HCT116 (cell line): Measurements from ENCODE around the gene PSMD12.

Experiments
- CTCF ChIP-seq, 3 experiments: fragments of 200-600 bp in 1 of 3; sonication (generic) in 1 of 3; IDR thresholded peaks in 2 of 3; conservative IDR thresholded peaks in 1 of 3; 2 replicates each; pipeline ENCODE4 v1.5.1; 2012 to 2017; ENCODE audit warnings: low read depth in 2 of 3, low read length in 2 of 3, antibody characterized with exemption in 1 of 3, borderline replicate concordance in 1 of 3, control low read depth in 1 of 3, mild to moderate bottlenecking in 1 of 3, mixed read lengths in 1 of 3, mixed run types in 1 of 3, moderate library complexity in 1 of 3; ENCODE audit not compliant: insufficient read depth in 1 of 3
- EGR1 ChIP-seq: IDR thresholded peaks from 2 replicates; pipeline ENCODE4 v1.6.1; 2012; ENCODE audit warnings: low read depth
- ELF1 ChIP-seq: IDR thresholded peaks from 2 replicates; pipeline ENCODE4 v1.6.1; 2012; ENCODE audit warnings: low read depth, borderline replicate concordance
- EZH2 ChIP-seq: fragments of 200-600 bp; sonication (generic); IDR thresholded peaks from 2 replicates; pipeline ENCODE4 v1.6.1; 2017; ENCODE audit warnings: antibody characterized with exemption, mixed run types
- EZH2phosphoT487 ChIP-seq: fragments of 200-600 bp; IDR thresholded peaks from 2 replicates; pipeline ENCODE4 v1.6.1; 2018; ENCODE audit warnings: antibody characterized with exemption, borderline replicate concordance
- JUND ChIP-seq: IDR thresholded peaks from 2 replicates; pipeline ENCODE4 v1.6.1; 2012
- MAX ChIP-seq: IDR thresholded peaks from 2 replicates; pipeline ENCODE4 v1.6.1; 2012
- POLR2A ChIP-seq: IDR thresholded peaks from 2 replicates; pipeline ENCODE4 v1.7.0; 2011; ENCODE audit warnings: borderline replicate concordance; ENCODE audit not compliant: insufficient read depth, insufficient read length; ENCODE audit errors: extremely low read depth
- RAD21 ChIP-seq: IDR thresholded peaks from 2 replicates; pipeline ENCODE4 v1.6.1; 2012; ENCODE audit warnings: low read depth, mild to moderate bottlenecking
- REST ChIP-seq: IDR thresholded peaks from 2 replicates; pipeline ENCODE4 v1.6.1; 2012; ENCODE audit warnings: low read depth
- SIN3A ChIP-seq: IDR thresholded peaks from 2 replicates; pipeline ENCODE4 v1.6.1; 2012; ENCODE audit warnings: low read depth
- TCF7L2 ChIP-seq: IDR thresholded peaks from 2 replicates; pipeline ENCODE4 v1.7.0; 2011; ENCODE audit warnings: borderline replicate concordance, inconsistent platforms; ENCODE audit not compliant: insufficient read depth, insufficient read length; ENCODE audit errors: extremely low read depth
- YY1 ChIP-seq: IDR thresholded peaks from 2 replicates; pipeline ENCODE4 v1.6.1; 2011; ENCODE audit warnings: low read length, low read depth, moderate library complexity, mild to moderate bottlenecking; ENCODE audit not compliant: insufficient replicate concordance; ENCODE audit errors: extremely low read depth

GRCh38 chr17:67358612-67359011, 7.8 kb downstream of the PSMD12 start:
- no peak for TF ChIP-seq EZH2phosphoT487
- no peak for TF ChIP-seq EZH2
- no peak for TF ChIP-seq JUND
- TF ChIP-seq CTCF (IDR thresholded peaks at IDR 0.05 in 2 of 3, conservative IDR thresholded peaks at IDR 0.05 in 1 of 3; ENCODE audit: borderline replicate concordance in 1 of 3, insufficient read depth in 1 of 3, low read depth in 2 of 3, low read length in 2 of 3): no peak
- TF ChIP-seq REST: no peak
- no peak for TF ChIP-seq POLR2A
- no peak for TF ChIP-seq RAD21
- TF ChIP-seq SIN3A: no peak
- no peak for TF ChIP-seq MAX
- no peak for TF ChIP-seq YY1
- TF ChIP-seq ELF1: no peak
- TF ChIP-seq EGR1: no peak
- no peak for TF ChIP-seq TCF7L2
